ENCODE measurements around the gene EIF2S3. TPM values are rescaled to one million over a fixed set of nuclear protein-coding genes. Genes with fewer than 3 reads are reported as not detected.

The EIF2S3 gene
- total and polyA plus RNA-seq, 3 donors from 2014 or later = 44.0 to 66.5 (median 65.4) TPM

DNA sequence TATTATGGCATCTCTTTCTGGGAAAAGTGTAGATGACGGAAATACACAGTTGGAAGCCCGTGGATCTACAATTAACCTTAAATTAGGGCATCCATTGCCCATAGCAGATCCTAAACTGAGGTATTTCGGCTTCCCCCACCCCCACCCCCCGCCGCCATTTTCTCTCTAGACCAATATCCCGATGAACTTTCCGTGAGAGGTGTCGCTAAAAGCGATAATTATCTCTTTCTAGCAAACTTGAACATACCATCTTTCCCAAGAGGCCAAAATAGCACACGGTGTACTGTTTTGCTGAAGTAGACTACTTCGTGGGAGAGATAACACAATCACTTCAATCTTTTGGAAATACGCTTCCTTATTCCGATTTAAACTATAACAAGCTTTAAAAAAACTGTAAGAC, 28.3 kb upstream of the EIF2S3 start:
- Histone ChIP-seq H3K27ac (peak overlapping the region; percentile 77 to 93), H3K27me3 (no peaks in the 10 kb centered on the region), H3K36me3 (ENCODE audit: low read depth, missing control alignments) (no peaks in the 10 kb centered on the region), H3K9me3 (no peaks in the 10 kb centered on the region), H3K4me1 (no peaks in the 10 kb centered on the region), H3K4me3 (peak overlapping the region; percentile 67 to 85)
- WGBS, 2 donors = 1 to 4% methylated on average over 13 of the region's 13 CpGs
- no peak for TF ChIP-seq POLR2A (IDR thresholded peaks at IDR 0.05)
- TF ChIP-seq, protein P1, sequence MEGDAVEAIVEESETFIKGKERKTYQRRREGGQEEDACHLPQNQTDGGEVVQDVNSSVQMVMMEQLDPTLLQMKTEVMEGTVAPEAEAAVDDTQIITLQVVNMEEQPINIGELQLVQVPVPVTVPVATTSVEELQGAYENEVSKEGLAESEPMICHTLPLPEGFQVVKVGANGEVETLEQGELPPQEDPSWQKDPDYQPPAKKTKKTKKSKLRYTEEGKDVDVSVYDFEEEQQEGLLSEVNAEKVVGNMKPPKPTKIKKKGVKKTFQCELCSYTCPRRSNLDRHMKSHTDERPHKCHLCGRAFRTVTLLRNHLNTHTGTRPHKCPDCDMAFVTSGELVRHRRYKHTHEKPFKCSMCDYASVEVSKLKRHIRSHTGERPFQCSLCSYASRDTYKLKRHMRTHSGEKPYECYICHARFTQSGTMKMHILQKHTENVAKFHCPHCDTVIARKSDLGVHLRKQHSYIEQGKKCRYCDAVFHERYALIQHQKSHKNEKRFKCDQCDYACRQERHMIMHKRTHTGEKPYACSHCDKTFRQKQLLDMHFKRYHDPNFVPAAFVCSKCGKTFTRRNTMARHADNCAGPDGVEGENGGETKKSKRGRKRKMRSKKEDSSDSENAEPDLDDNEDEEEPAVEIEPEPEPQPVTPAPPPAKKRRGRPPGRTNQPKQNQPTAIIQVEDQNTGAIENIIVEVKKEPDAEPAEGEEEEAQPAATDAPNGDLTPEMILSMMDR (IDR thresholded peaks at IDR 0.05) = no peak
- intact Hi-C loops (cut with DNase I; ENCODE audit: low total_unique reads) = no loop called here
- no peak for DNase-seq

DNA sequence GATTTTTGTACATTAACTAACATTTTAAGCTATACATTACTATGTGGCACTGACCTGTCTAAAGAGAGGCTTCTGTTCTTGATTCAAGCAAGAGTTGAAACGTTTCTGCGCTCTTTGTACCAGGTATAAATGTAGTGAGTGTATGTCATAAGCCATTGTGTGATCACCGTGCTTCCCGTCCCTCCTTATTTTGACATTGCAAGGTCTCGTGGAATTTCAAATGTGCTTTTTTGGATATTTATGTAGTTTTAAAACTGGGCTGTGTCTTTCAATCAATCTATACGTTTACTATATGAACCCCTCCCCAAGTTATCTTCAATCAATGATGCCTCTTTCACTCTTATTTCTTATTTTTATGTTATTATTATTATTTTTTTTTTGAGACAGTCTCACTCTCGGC, 27.7 kb upstream of the EIF2S3 start, which contains the start of gene KLHL15:
TSS of gene KLHL15 (minus strand) at position 101 of the 400 bp plus-strand sequence. CDS start 20,493 bp downstream, outside the sequence.
- 62 to 73% methylated on average over 7 of the region's 7 CpGs for WGBS, 2 donors
- no peaks in the 10 kb centered on the region for H3K36me3 ChIP-seq (ENCODE audit: low read depth, missing control alignments)
- H3K4me3 ChIP-seq = peak within 1 kb of the TSS; percentile 67 to 85
- TF ChIP-seq, protein P1 (IDR thresholded peaks at IDR 0.05) = no peak
- TF ChIP-seq POLR2A (IDR thresholded peaks at IDR 0.05) = no peak
- H3K27ac ChIP-seq = peak within 1 kb of the TSS; percentile 77 to 93
- DNase-seq = no peak
- H3K27me3 ChIP-seq = no peaks in the 10 kb centered on the region
- H3K4me1 ChIP-seq = no peaks in the 10 kb centered on the region
- intact Hi-C loops (cut with DNase I; ENCODE audit: low total_unique reads) = no loop called here
- no peaks in the 10 kb centered on the region for H3K9me3 ChIP-seq

DNA sequence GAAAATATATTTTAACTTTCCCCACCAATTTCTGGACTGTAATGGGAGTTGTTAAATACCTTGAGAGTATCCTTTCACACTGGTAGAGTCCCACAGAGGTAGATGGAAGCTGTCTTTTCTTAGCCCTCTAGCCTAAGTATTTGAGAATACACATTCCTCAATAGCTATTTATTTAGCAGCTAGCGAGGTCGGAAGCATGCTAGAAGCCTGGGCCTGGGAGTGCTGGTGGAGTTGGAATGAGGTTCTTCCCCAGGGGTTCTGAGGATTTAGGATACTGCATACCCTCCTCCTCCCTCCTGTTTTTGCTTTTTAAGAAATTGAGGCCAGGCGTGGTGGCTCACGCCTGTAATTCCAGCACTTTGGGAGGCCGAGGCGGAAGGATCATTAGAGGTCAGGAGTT, 26.8 kb upstream of the EIF2S3 start:
- TF ChIP-seq, protein P1 (IDR thresholded peaks at IDR 0.05) = no peak
- no peak for TF ChIP-seq POLR2A (IDR thresholded peaks at IDR 0.05)
- 39 to 72% methylated on average over 6 of the region's 6 CpGs for WGBS, 2 donors
- H3K36me3 ChIP-seq (ENCODE audit: low read depth, missing control alignments) = no peaks in the 10 kb centered on the region
- intact Hi-C loops (cut with DNase I; ENCODE audit: low total_unique reads) = no loop called here
- H3K9me3 ChIP-seq = no peaks in the 10 kb centered on the region
- no peak for DNase-seq
- H3K27ac ChIP-seq = no peak overlapping the region
- no peaks in the 10 kb centered on the region for H3K4me1 ChIP-seq
- no peaks in the 10 kb centered on the region for H3K27me3 ChIP-seq
- no peak overlapping the region for H3K4me3 ChIP-seq

DNA sequence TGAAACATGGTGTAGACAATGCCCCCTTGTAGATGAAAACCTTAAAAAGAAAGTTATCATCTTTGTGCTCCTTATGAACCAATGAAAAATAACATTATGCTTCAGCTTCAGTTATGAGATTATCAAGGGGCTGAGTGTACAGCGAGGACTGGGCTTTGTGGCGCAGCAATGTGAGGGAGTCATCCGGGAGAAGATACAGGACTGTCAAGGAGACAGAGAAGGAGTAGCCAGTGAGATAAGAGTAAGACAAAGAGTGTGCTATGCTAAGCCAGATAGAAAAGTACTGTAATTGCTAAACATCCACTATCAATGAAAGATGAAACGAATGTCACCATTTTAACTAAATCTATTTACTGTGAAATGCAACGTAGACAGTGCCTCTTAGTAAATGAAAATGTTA, 24.2 kb upstream of the EIF2S3 start:
- Histone ChIP-seq H3K4me1 (no peaks in the 10 kb centered on the region), H3K36me3 (ENCODE audit: low read depth, missing control alignments) (no peaks in the 10 kb centered on the region), H3K27me3 (no peaks in the 10 kb centered on the region), H3K27ac (no peak overlapping the region), H3K4me3 (no peak overlapping the region), H3K9me3 (no peaks in the 10 kb centered on the region)
- intact Hi-C loops (cut with DNase I; ENCODE audit: low total_unique reads) = no loop called here
- TF ChIP-seq, protein P1 (IDR thresholded peaks at IDR 0.05) = no peak
- no peak for TF ChIP-seq POLR2A (IDR thresholded peaks at IDR 0.05)
- WGBS, 2 donors = 39 to 65% methylated on average over 5 of the region's 5 CpGs
- peak; percentile 69 for DNase-seq

DNA sequence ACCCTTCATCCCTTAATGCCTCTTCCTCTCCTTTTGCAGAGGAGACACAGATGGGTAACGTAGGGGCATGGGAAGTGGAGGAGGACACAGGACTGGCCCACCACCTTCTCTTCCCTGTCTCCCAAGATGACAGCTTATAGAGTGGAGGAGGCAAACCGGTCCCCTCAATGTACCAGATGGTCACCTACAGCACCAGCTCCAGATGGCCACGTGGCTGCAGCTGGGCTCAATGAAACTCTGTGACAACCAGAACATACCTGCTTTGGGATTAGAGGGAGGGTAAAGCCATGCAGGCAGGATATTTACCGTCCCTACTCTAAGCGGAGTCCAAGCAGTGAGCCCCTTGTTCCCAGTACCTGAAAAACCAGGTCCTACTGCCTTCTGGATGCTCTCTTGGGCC, 20.3 kb upstream of the EIF2S3 start:
- Histone ChIP-seq H3K4me3 (no peak overlapping the region), H3K4me1 (no peaks in the 10 kb centered on the region), H3K36me3 (ENCODE audit: low read depth, missing control alignments) (no peaks in the 10 kb centered on the region), H3K9me3 (no peaks in the 10 kb centered on the region), H3K27ac (no peak overlapping the region), H3K27me3 (no peaks in the 10 kb centered on the region)
- no peak for TF ChIP-seq POLR2A (IDR thresholded peaks at IDR 0.05)
- TF ChIP-seq, protein P1 (IDR thresholded peaks at IDR 0.05) = no peak
- intact Hi-C loops (cut with DNase I; ENCODE audit: low total_unique reads) = no loop called here
- WGBS, 2 donors = 70 to 81% methylated on average over 4 to 5 of the region's 5 CpGs
- DNase-seq = no peak

Measured in testis (tissue), 3 donors.